KBM-7 (cell line): ENCODE results near the gene PSMD9.
A peak's percentile ranks its signal among the peaks of the same experiment; 100 is the strongest.
"Not testable (repeated sequence)": the region's sequence is repeated elsewhere in the genome, so short reads cannot be mapped to it uniquely, and the experiment has no call there.

Experiments
- DNase-seq: peaks from one replicate; pipeline ENCODE4 v3.0.0-alpha.2; 2015
- in situ Hi-C: fragments of 300-500 bp; cut with MboI; formaldehyde crosslinking; loops from 2 replicates; pipeline ENCODE4 v1.14.3; 2020; ENCODE audit warnings: low sequenced_read_pairs, low pct_unique_long_range_greater_than_20kb, mixed read lengths

The PSMD9 gene, protein sequence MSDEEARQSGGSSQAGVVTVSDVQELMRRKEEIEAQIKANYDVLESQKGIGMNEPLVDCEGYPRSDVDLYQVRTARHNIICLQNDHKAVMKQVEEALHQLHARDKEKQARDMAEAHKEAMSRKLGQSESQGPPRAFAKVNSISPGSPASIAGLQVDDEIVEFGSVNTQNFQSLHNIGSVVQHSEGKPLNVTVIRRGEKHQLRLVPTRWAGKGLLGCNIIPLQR

GRCh38 chr12:121888478-121889273 is at the start of gene PSMD9:
TSS of gene PSMD9 (plus strand) at chr12:121888790. CDS start at chr12:121888857, 67 bp downstream.
- in situ Hi-C loops, result no loop called here
- DNase-seq, result peak; percentile 99

GRCh38 chr12:121839106-121839992 is 49.2 kb upstream of the PSMD9 start:
- DNase-seq, result peak; percentile 100
- in situ Hi-C loops, result no loop called here

GRCh38 chr12:121839993-121840761 is 48.4 kb upstream of the PSMD9 start:
- in situ Hi-C loops, result no loop called here
- no peak for DNase-seq

GRCh38 chr12:121843236-121843982 is 45.2 kb upstream of the PSMD9 start:
- in situ Hi-C loops, result no loop called here
- no peak for DNase-seq

- in situ Hi-C loops, result no loop called here
- no peak for DNase-seq
Observed at GRCh38 chr12:121845701-121846100, 42.9 kb upstream of the PSMD9 start.

- in situ Hi-C loops, result no loop called here
- no peak for DNase-seq
Observed at GRCh38 chr12:121849211-121849610, 39.4 kb upstream of the PSMD9 start.

- in situ Hi-C loops, result no loop called here
- peak; percentile 54 for DNase-seq
Observed at GRCh38 chr12:121849665-121850064, 38.9 kb upstream of the PSMD9 start.

DNA sequence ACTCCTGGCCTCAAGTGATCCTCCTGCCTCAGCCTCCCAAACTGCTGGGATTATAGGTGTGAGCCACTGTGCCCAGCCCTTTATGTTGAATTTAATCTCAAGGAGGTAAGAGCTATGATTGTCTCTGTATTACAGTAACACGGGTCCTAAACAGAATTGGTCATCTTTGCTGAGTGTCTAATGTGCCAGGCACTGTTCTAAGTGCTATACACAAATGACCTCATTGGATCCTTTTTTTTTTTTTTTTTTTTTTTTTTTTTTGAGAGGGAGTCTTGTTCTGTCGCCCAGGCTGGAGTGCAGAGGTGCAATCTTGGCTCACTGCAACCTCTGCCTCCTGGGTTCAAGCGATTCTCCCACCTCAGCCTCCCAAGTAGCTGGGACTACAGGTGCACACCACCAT is 36.2 kb upstream of the PSMD9 start:
- in situ Hi-C loops, DNase-seq: not testable (repeated sequence)

DNA sequence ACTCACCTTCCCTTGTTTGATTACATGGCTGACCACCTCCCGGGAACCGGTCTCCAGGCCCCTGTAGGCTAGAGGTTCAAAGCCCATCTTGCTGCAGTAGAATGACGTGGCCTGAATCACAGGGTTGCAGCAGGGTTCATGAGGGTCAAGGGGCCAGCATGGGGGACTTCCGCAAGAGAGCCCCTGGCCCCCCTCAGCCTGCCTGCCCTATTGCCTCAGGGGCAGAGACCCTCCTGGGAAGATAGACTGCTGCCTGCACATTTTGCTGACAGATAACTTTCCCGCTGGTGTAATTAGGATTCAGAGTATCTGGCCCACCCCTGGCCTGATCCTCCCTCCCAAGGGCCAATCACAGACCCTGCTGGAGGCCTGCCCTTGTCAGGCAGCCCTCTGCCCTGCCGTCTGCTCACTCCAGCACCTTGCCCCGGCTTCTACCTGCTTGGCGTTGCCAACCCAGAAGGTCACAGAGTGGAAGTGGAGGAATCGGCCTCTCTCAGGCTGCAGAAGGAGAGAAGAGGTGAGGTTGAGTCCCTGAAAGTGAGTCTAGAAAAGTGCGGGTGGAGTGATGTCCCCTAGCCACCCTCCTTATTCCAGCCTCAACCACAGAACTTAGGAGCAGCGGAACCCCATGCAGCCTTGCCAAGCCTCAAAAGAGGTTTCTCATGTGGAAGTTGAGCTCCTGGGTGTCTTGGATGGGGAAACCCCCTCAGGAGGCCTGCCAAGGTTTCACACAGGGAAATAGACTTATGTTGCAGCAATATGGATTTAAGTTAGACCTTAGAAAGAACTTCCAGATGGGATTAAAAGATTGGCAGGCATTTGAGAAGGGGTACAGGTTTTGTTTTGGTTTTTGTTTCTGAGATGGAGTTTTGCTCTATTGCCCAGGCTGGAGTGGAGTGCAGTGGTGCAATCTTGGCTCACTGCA is 31.0 kb upstream of the PSMD9 start:
- no peak for DNase-seq

GRCh38 chr12:121858318-121858661 is 30.3 kb upstream of the PSMD9 start:
- in situ Hi-C loops, result no loop called here
- no peak for DNase-seq

More for the DNA sequence above, 31.0 kb upstream of the PSMD9 start:
- in situ Hi-C loops, result no loop called here

DNA sequence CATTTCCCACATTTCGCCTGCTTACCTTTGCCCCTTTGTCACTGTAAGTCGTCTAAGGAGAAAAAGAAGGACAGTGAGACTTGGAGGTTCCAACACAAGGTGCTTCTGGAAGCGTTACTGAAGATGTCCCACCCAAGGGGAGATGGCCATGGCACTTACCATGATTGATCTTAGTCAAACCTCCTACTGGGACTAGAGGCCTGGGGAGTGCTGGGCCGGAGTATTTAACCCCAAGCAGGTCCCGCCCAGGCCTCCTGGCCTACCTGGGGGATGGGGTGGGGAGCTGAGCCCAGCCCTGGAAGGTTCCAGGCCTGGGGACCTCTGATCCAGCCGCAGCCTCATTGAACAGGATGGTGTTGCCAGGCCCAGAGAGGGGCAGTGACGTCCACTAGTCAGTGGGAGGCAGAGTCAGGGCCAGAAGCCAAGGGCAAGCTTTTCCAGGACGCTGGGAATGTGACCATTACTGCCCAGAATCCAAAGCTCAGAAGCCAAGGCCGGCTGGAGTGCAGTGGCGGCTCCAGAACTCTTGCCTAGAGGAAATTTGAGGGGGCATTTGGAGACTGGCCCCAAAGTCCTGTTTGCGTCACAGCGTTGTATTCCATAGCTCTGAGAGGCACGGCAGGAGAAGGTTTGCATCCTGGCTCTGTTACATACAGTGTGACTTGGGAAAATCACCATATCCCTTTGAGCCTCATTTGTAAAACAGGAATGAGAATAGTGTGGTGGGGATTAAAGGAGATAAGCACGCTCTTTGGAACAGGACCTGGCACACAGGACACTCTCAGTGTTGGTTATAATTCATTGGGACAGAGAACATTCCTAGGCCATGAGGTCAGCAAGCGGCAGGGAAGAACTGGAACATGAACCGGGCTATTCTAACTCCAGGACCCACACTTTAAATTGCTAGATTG is 29.7 kb upstream of the PSMD9 start, which contains the start of gene HPD:
Gene HPD, minus strand, starts transcription at position 198 of the 911 bp plus-strand sequence. Its CDS starts 36 bp downstream, at position 162.
- in situ Hi-C loops, result no loop called here
- DNase-seq, result no peak

DNA sequence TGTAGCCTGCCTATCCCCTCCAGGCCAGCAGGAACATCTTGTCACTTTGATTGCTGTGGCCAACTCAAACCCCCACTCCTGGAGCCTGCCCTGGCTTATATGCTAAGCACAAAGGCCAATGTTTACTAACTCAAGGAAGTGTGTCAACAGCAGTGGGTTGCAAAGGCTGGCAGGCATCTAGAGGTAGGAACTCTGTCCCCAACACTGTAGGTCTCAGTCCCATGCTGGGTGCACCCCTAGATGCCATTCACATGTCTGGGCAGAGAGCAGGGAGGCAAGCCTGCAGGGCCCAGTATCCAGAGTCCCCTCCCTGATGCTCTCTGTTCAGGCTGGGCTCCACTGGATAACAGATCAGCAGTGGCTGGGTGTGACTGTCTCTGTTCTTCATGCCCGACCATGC is 28.3 kb upstream of the PSMD9 start:
- in situ Hi-C loops, result no loop called here

DNA sequence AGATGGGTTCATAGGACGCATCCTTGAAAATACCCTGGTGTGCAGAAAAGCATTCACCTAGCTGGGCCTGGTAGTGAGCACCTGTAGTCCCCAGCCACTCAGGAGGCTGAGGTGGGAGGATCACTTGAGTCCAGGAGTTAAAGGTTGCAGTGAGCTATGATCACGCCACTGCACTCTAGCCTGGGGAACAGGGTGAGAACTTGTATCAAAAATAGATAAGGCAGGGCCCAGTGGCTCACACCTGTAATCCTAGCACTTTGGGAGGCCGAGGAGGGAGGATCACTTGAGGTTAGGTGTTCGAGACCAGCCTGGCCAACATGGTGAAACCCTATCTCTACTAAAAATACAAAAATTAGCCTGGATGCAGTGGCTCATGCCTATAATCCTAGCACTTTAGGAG is 27.9 kb upstream of the PSMD9 start:
- DNase-seq, in situ Hi-C loops: not testable (repeated sequence)

More for the DNA sequence above, 28.3 kb upstream of the PSMD9 start:
- DNase-seq, result no peak

DNA sequence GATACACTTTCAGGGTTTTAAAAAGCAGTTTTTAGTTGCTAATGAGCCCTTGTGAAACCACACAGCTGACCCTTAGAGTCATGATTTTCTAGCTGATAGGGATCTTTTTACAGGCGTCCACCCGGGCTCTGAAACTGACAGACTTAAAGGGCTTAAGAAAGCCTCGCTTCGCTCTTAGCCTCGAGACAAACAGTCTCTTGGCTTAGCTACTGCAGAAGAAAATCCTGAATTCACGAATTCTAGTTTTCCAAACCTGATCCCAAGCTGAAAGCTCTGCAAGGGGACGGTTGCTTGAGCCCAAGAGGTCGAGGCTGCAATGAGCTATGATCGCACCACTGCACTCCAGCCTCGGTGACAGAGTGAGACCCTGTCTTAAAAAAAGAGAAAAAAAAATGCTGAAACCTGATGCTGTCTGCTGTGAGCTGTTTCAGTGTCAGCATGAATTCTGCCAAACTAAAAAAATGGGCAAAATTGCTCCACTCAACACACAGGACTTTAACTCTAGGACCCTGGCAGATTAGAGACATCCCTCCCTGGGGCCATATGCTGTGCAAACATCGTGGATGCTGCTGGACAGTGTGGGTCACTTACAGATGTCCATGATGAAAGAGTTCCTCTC is 26.8 kb upstream of the PSMD9 start:
- DNase-seq, result no peak
- in situ Hi-C loops, result no loop called here

DNA sequence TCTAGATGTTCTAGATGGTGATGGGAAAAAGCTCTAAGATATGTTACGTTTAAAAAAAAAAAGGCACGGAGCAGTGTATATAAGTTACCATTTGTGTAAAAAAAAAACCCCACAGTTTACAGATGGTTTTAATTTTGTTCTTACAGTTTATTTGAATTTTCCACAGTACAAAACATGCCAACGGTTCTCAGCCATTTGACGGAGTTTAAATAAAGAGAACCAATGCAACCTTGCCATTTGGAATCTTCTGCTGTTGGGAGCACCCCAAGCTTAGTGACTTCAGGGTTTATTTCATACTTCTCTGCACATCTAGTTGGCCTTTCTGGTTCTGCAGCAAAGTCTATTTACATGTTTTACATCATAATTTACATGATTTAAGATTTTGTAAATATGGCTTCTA is 22.3 kb upstream of the PSMD9 start:
- in situ Hi-C loops, result no loop called here
- DNase-seq, result no peak

DNA sequence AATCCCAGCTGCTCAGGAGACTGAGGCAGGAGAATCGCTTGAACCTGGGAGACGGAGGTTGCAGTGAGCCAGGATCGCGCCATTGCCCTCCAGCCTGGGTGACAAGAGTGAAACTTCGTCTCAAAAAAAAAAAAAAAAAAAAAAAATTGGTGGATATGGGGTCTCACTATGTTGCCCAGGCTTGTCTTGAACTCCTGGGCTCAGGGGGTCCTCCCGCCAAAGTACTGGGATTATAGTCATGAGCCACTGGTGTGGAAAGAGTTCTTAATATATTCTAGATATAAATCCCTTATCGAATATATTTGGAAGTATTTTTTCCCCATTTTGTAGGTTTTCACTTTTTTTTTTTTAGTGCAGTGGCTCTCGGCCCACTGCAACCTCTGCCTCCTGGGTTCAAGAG is 19.4 kb upstream of the PSMD9 start:
- DNase-seq, in situ Hi-C loops: not testable (repeated sequence)
